ENCODE results near the gene FSHB. TPM values are rescaled to one million over a fixed set of nuclear protein-coding genes. Genes with fewer than 3 reads are reported as not detected.

The FSHB gene
- total RNA-seq = not detected
- not detected for polyA plus RNA-seq
- long read RNA-seq, donor 1 = 0 reads
- long read RNA-seq, donor 2, partial matches to known transcripts = 0 of 1 reads
- long read RNA-seq, donor 2, other reads (novel, unspliced or antisense) = 1 of 1 reads
- long read RNA-seq, donor 3 = 0 reads

DNA sequence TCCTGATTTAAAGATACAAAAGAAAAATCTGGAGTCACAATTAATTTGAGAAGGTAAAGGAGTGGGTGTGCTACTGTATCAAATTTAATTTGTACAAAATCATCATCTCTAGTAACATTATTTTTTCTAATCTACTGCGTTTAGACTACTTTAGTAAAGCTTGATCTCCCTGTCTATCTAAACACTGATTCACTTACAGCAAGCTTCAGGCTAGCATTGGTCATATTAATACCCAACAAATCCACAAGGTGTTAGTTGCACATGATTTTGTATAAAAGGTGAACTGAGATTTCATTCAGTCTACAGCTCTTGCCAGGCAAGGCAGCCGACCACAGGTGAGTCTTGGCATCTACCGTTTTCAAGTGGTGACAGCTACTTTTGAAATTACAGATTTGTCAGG lies at the start of gene FSHB:
Gene FSHB, plus strand, starts transcription at position 301 of the 400 bp plus-strand sequence. CDS start 889 bp downstream, outside the sequence.
- DNase-seq (no peak), ATAC-seq (no peak)
- intact Hi-C loops (cut with DNase I) = no loop called here
- H3K36me3 ChIP-seq = no peaks in the 10 kb centered on the region
- no peaks in the 10 kb centered on the region for H3K4me1 ChIP-seq
- no peak within 1 kb of the TSS for H3K4me3 ChIP-seq
- TF ChIP-seq, protein P1, sequence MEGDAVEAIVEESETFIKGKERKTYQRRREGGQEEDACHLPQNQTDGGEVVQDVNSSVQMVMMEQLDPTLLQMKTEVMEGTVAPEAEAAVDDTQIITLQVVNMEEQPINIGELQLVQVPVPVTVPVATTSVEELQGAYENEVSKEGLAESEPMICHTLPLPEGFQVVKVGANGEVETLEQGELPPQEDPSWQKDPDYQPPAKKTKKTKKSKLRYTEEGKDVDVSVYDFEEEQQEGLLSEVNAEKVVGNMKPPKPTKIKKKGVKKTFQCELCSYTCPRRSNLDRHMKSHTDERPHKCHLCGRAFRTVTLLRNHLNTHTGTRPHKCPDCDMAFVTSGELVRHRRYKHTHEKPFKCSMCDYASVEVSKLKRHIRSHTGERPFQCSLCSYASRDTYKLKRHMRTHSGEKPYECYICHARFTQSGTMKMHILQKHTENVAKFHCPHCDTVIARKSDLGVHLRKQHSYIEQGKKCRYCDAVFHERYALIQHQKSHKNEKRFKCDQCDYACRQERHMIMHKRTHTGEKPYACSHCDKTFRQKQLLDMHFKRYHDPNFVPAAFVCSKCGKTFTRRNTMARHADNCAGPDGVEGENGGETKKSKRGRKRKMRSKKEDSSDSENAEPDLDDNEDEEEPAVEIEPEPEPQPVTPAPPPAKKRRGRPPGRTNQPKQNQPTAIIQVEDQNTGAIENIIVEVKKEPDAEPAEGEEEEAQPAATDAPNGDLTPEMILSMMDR (IDR thresholded peaks at IDR 0.05) = no peak
- WGBS, 2 donors = 74 to 76% methylated on average over 3 of the region's 3 CpGs
- H3K27ac ChIP-seq = no peak within 1 kb of the TSS
- peaks cover 0 to 15% (median 0%) of the 10 kb centered on the region in 11 donors for H3K9me3 ChIP-seq
- no peaks in the 10 kb centered on the region for H3K27me3 ChIP-seq

DNA sequence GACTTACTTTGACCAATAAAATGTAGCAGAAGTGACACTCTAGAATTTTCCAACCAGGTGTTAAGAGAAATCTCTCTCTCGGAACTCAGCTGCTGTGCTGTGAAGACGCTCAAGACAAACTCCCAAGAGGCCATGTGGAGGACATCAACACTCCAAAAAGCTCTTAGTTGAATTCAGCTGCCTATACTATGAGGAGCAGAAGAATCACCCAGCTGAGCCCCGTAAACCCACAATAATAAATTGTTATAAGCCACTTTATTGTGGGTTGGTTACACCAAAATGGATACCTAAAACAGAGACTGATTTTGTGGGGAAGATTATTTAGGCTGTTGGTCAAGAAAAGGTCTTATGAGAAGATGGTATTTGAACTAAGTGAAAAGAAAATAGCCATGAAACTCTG lies 44.1 kb upstream of the FSHB start:
- Histone ChIP-seq H3K36me3 (no peaks in the 10 kb centered on the region), H3K9me3 (peaks cover 0 to 28% (median 12%) of the 10 kb centered on the region in 11 donors), H3K27me3 (no peaks in the 10 kb centered on the region), H3K4me3 (no peak overlapping the region), H3K4me1 (no peaks in the 10 kb centered on the region), H3K27ac (no peak overlapping the region)
- intact Hi-C loops (cut with DNase I) = no loop called here
- DNase-seq (no peak), ATAC-seq (no peak)
- TF ChIP-seq, protein P1 (IDR thresholded peaks at IDR 0.05) = no peak
- 84 to 90% methylated on average over 3 of the region's 3 CpGs for WGBS, 2 donors

DNA sequence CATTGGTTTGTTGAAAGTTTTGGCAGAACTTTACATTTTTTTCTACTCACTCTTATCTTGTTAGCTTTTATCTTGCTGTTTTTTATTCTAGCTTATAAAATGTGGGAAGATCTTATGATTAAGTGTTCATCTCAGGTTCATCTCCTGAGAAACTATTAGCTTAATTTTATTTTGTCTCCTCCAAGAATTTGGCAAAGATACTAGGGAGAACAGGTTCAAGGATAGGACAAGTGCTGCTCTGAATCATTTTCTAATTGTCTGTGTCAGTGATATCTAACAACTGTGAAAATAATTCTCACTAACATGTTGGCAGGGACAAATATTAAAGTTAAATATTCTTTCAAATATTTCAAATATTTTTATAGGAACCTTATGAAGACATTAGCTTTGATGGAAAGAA lies 38.2 kb upstream of the FSHB start:
- TF ChIP-seq, protein P1 (IDR thresholded peaks at IDR 0.05) = no peak
- H3K36me3 ChIP-seq = no peaks in the 10 kb centered on the region
- intact Hi-C loops (cut with DNase I) = loop anchor here in 1 of 10 donors (10.0 kb wide), 1 partner anchor 58 kb away; no protein-coding TSS in a partner anchor
- H3K9me3 ChIP-seq = no peaks in the 10 kb centered on the region
- DNase-seq = no peak
- no peak for ATAC-seq
- H3K4me1 ChIP-seq = no peaks in the 10 kb centered on the region
- H3K27me3 ChIP-seq = no peaks in the 10 kb centered on the region
- no peak overlapping the region for H3K27ac ChIP-seq
- H3K4me3 ChIP-seq = no peak overlapping the region

DNA sequence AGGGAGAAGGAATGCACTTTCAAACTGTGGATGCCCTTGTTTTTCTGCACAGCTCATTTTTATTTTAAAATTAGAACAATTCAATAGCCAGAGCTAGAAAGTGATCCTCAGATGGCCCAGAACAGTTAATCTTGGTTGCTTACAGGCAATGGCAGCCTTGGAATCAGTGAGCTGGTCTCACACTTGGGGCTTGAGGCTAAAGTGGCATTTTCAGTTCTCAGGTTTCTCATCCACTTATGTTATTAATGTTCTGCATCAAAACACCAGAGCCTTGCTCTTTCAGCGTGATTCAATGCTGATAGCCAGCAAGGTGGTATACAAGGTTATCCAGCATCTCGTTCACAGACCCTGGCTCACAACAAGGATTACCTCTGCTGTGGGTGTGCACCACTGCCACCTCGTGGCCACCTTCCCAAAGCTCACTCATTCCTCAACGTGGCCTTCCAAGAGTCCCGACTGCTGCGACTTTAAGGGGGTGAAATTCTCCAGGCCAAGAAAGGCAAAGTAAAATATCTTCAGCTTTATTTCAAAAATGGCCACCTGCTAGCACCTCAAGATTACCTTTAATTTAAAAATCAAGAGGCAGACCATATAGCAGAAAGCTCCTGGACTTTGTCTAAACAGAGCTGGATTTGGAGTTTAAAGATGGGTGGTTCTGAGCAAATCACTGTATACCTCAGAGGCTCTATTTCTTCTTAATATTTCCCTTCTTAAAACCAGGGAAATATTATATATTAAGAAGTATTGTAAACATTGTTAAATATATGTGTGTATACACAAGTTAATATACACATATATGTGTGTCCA lies 34.2 kb upstream of the FSHB start:
- Histone ChIP-seq H3K4me1 (no peaks in the 10 kb centered on the region), H3K36me3 (no peaks in the 10 kb centered on the region), H3K9me3 (peaks cover 0 to 13% (median 0%) of the 10 kb centered on the region in 11 donors), H3K27ac (no peak overlapping the region), H3K27me3 (no peaks in the 10 kb centered on the region), H3K4me3 (no peak overlapping the region)
- TF ChIP-seq, protein P1 (IDR thresholded peaks at IDR 0.05) = peak; percentile 52 to 81 (median 74)
- intact Hi-C loops (cut with DNase I) = loop anchor here in 1 of 10 donors (10.0 kb wide), 1 partner anchor 62 kb away; no protein-coding TSS in a partner anchor
- peak; percentile 48 to 62 for DNase-seq
- ATAC-seq = peak in 6 of 8 donors; percentile 61 to 90 (median 80)
- 9 to 11% methylated on average over 6 of the region's 6 CpGs for WGBS, 2 donors
